ENCODE results near the gene ZNF891.

DNA sequence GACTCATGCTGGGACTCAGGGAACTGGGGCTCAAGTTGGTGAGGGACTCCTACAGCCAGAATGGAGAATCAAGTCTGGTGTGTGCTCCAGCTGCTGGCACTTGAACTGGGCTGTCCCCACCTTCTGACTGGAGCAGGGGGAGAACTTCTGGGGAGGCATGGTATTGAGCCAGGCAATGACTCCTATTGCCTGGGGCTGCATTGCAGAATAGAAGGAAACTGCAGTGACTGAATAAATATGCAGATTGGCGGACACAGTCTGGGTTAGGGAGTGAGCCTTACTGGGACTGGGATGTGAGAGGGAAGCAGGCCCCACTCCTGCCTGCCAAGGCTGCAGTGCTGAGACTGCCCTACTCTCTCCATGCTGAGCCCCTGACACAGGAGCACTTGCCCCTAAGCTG lies 42.4 kb upstream of the ZNF891 start:
- TF ChIP-seq, protein P1, sequence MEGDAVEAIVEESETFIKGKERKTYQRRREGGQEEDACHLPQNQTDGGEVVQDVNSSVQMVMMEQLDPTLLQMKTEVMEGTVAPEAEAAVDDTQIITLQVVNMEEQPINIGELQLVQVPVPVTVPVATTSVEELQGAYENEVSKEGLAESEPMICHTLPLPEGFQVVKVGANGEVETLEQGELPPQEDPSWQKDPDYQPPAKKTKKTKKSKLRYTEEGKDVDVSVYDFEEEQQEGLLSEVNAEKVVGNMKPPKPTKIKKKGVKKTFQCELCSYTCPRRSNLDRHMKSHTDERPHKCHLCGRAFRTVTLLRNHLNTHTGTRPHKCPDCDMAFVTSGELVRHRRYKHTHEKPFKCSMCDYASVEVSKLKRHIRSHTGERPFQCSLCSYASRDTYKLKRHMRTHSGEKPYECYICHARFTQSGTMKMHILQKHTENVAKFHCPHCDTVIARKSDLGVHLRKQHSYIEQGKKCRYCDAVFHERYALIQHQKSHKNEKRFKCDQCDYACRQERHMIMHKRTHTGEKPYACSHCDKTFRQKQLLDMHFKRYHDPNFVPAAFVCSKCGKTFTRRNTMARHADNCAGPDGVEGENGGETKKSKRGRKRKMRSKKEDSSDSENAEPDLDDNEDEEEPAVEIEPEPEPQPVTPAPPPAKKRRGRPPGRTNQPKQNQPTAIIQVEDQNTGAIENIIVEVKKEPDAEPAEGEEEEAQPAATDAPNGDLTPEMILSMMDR (IDR thresholded peaks at IDR 0.05; ENCODE audit: low read depth, low read length) = no peak
- TF ChIP-seq EZH2phosphoT487 (IDR thresholded peaks at IDR 0.05; ENCODE audit: low read depth) = no peak
